ENCODE measurements around the gene RGMB.

DNA sequence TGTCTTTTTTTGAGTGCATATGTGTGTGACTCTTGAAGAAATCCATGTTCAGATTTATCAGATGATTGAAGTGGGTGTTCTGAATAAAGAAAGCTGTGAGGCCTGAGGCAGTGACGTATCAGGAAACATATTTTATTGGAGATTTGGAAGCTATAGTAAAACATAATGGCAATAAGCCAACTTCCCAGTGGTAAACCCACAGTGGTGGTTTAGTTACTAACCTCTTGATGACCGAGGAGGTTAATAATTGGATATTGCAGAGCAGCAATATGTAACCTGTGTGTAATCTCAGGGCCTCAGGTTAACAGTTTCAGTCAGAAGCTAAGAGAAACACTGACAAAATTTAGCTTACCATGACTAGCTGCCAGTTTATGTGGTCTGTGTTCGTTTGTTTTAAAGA, 6.9 kb downstream of the RGMB start:
- no peak for TF ChIP-seq EP300 (conservative IDR thresholded peaks at IDR 0.05; ENCODE audit: poor library complexity, severe bottlenecking)
- no peak for TF ChIP-seq POLR2AphosphoS5 (IDR thresholded peaks at IDR 0.05)
- TF ChIP-seq, protein P1, sequence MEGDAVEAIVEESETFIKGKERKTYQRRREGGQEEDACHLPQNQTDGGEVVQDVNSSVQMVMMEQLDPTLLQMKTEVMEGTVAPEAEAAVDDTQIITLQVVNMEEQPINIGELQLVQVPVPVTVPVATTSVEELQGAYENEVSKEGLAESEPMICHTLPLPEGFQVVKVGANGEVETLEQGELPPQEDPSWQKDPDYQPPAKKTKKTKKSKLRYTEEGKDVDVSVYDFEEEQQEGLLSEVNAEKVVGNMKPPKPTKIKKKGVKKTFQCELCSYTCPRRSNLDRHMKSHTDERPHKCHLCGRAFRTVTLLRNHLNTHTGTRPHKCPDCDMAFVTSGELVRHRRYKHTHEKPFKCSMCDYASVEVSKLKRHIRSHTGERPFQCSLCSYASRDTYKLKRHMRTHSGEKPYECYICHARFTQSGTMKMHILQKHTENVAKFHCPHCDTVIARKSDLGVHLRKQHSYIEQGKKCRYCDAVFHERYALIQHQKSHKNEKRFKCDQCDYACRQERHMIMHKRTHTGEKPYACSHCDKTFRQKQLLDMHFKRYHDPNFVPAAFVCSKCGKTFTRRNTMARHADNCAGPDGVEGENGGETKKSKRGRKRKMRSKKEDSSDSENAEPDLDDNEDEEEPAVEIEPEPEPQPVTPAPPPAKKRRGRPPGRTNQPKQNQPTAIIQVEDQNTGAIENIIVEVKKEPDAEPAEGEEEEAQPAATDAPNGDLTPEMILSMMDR (IDR thresholded peaks at IDR 0.05; ENCODE audit: poor library complexity, severe bottlenecking) = no peak
- no peak for TF ChIP-seq SMC3 (conservative IDR thresholded peaks at IDR 0.05; ENCODE audit: poor library complexity)
- TF ChIP-seq EZH2 (IDR thresholded peaks at IDR 0.05; ENCODE audit: borderline replicate concordance, insufficient read depth, low read length, poor library complexity, severe bottlenecking) = no peak
- no peak for TF ChIP-seq TAF1 (IDR thresholded peaks at IDR 0.05; ENCODE audit: low read depth)
- TF ChIP-seq RAD21 (conservative IDR thresholded peaks at IDR 0.05) = no peak
- TF ChIP-seq, protein P2, sequence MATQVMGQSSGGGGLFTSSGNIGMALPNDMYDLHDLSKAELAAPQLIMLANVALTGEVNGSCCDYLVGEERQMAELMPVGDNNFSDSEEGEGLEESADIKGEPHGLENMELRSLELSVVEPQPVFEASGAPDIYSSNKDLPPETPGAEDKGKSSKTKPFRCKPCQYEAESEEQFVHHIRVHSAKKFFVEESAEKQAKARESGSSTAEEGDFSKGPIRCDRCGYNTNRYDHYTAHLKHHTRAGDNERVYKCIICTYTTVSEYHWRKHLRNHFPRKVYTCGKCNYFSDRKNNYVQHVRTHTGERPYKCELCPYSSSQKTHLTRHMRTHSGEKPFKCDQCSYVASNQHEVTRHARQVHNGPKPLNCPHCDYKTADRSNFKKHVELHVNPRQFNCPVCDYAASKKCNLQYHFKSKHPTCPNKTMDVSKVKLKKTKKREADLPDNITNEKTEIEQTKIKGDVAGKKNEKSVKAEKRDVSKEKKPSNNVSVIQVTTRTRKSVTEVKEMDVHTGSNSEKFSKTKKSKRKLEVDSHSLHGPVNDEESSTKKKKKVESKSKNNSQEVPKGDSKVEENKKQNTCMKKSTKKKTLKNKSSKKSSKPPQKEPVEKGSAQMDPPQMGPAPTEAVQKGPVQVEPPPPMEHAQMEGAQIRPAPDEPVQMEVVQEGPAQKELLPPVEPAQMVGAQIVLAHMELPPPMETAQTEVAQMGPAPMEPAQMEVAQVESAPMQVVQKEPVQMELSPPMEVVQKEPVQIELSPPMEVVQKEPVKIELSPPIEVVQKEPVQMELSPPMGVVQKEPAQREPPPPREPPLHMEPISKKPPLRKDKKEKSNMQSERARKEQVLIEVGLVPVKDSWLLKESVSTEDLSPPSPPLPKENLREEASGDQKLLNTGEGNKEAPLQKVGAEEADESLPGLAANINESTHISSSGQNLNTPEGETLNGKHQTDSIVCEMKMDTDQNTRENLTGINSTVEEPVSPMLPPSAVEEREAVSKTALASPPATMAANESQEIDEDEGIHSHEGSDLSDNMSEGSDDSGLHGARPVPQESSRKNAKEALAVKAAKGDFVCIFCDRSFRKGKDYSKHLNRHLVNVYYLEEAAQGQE (IDR thresholded peaks at IDR 0.05; ENCODE audit: borderline replicate concordance) = no peak
- TF ChIP-seq MXI1 (conservative IDR thresholded peaks at IDR 0.05; ENCODE audit: poor library complexity, severe bottlenecking) = no peak
